Vagina (tissue), 2 donors: ENCODE results near the gene CYP46A1. TPM values are rescaled to one million over a fixed set of nuclear protein-coding genes. Genes with fewer than 3 reads are reported as not detected.

Experiments used
- DNase-seq, 2 donors: peaks; one replicate each; pipeline ENCODE4 v3.0.0-alpha.2; 2017; ENCODE audit errors: extremely low spot score in 2 of 2
- H3K27ac ChIP-seq: fragments of 200-600 bp; sonication (generic); one replicate; pipeline ENCODE4 v1.5.1; 2019
- H3K27me3 ChIP-seq: fragments of 200-600 bp; sonication (generic); one replicate; pipeline ENCODE4 v1.5.1; 2019
- H3K36me3 ChIP-seq, 2 donors: fragments of 200-600 bp; sonication (generic); one replicate each; pipeline ENCODE4 v1.5.1; 2017 to 2019
- H3K4me1 ChIP-seq: fragments of 200-600 bp; sonication (generic); one replicate; pipeline ENCODE4 v1.5.1; 2019
- H3K4me3 ChIP-seq, 2 donors: fragments of 200-600 bp; sonication (generic); 1 replicate in 1 of 2; 2 replicates in 1 of 2; pipeline ENCODE4 v1.5.1; 2016 to 2019
- H3K9me3 ChIP-seq: fragments of 200-600 bp; sonication (generic); one replicate; pipeline ENCODE4 v1.5.1; 2019
- CTCF ChIP-seq, 3 experiments: fragments of 450-650 bp in 2 of 3; fragments of 200-600 bp in 1 of 3; sonication (generic) in 1 of 3; IDR thresholded peaks; one replicate each; pipeline ENCODE4 v1.5.1; 2017 to 2019; ENCODE audit warnings: antibody characterized with exemption in 3 of 3, mild to moderate bottlenecking in 2 of 3, moderate library complexity in 2 of 3
- POLR2A ChIP-seq, 2 donors: fragments of 450-650 bp; IDR thresholded peaks; one replicate each; pipeline ENCODE4 v1.6.1; 2017; ENCODE audit warnings: antibody characterized with exemption in 2 of 2, mild to moderate bottlenecking in 2 of 2, moderate library complexity in 2 of 2
- POLR2AphosphoS5 ChIP-seq, 2 donors: sonication (generic); formaldehyde crosslinking; IDR thresholded peaks; one replicate each; pipeline ENCODE4 v1.9.0; 2017; ENCODE audit warnings: antibody characterized with exemption in 2 of 2, mild to moderate bottlenecking in 2 of 2, low read depth in 1 of 2; ENCODE audit not compliant: insufficient read depth in 1 of 2
- intact Hi-C: fragments of 100-400 bp; cut with DNase I; formaldehyde crosslinking; loops from one replicate; pipeline ENCODE4 v1.15.1; 2023
- total RNA-seq: library from RNA; depleted of rRNA; stranded (reverse); fragments of >200 nt; gene quantifications from one replicate; pipeline ENCODE4 v1.2.3, GENCODE V29; 2016

Gene CYP46A1
- total RNA-seq, 1 donor from 2014 or later = 1.2 TPM

DNA sequence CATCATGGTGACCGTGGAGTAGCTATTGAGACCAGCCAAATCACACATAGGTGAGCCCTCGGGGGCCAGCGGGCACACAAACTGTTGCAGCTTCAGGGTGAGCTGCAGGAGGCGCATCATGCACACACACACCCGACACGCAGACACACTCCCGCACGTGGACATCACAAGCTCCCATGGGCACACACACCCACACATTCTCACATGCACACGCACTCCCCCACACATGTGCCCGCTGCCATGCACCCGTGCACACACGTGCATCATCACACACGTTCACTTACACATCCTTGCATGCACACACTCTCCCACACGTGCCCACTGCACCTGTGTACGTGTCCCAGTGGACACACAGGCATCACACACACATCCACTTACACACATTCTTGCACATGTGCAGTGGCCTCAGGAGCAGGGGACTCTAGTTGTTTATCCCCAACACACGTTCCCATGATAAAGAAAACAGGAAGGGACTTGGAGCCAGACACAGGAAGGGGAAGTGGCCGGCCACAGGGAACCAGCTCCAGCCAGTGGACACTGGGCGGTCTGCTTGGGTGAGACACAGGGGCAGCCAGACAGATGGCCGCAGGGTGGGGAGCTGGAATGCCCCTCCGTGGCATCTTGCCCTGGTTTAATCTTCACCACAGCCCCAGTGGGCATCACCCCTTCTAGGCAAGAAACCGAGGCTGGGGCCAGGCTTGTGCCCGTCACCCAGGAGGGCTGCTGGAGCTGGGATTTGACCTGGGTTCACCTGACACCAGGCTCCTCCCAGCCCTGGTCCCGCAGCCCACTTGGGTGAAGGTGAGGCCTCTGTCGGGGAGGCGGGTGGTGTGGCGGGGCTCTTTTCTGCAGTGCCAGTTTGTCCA is 49.7 kb downstream of the CYP46A1 start:
- intact Hi-C loops = no loop called here
- DNase-seq = peak in 1 of 2 donors; percentile 85
- H3K27me3 ChIP-seq = no peaks in the 10 kb centered on the region

GRCh38 chr14:99734406-99735051 is 50.4 kb downstream of the CYP46A1 start:
- H3K9me3 ChIP-seq = no peaks in the 10 kb centered on the region
- intact Hi-C loops = no loop called here
- no peaks in the 10 kb centered on the region for H3K27me3 ChIP-seq
- no peak for DNase-seq
- peaks cover 47% of the 10 kb centered on the region for H3K4me1 ChIP-seq
- no peak overlapping the region for H3K4me3 ChIP-seq
- H3K36me3 ChIP-seq = no peaks in the 10 kb centered on the region
- H3K27ac ChIP-seq = no peak overlapping the region
- TF ChIP-seq POLR2AphosphoS5 (IDR thresholded peaks at IDR 0.05; ENCODE audit: insufficient read depth in 1 of 2, low read depth in 1 of 2) (no peak), CTCF (IDR thresholded peaks at IDR 0.05) (no peak), POLR2A (IDR thresholded peaks at IDR 0.05) (no peak)

More for the DNA sequence above, 49.7 kb downstream of the CYP46A1 start:
- Histone ChIP-seq H3K4me3 (no peak overlapping the region), H3K36me3 (no peaks in the 10 kb centered on the region), H3K9me3 (no peaks in the 10 kb centered on the region), H3K27ac (no peak overlapping the region), H3K4me1 (peaks cover 47% of the 10 kb centered on the region)
- TF ChIP-seq POLR2AphosphoS5 (IDR thresholded peaks at IDR 0.05; ENCODE audit: insufficient read depth in 1 of 2, low read depth in 1 of 2) (peak in 1 of 2 donors; percentile 10), CTCF (IDR thresholded peaks at IDR 0.05) (no peak), POLR2A (IDR thresholded peaks at IDR 0.05) (no peak)

GRCh38 chr14:99735189-99736135 is 51.4 kb downstream of the CYP46A1 start:
- H3K9me3 ChIP-seq = no peaks in the 10 kb centered on the region
- H3K4me1 ChIP-seq = peaks cover 41% of the 10 kb centered on the region
- no peaks in the 10 kb centered on the region for H3K36me3 ChIP-seq
- intact Hi-C loops = no loop called here
- H3K4me3 ChIP-seq = no peak overlapping the region
- H3K27ac ChIP-seq = no peak overlapping the region
- H3K27me3 ChIP-seq = no peaks in the 10 kb centered on the region
- TF ChIP-seq CTCF (IDR thresholded peaks at IDR 0.05) (no peak), POLR2A (IDR thresholded peaks at IDR 0.05) (no peak), POLR2AphosphoS5 (IDR thresholded peaks at IDR 0.05; ENCODE audit: insufficient read depth in 1 of 2, low read depth in 1 of 2) (no peak)
- DNase-seq = no peak

- peak overlapping the region; percentile 61 for H3K27ac ChIP-seq
- H3K4me3 ChIP-seq = peak overlapping the region; percentile 46 to 55
- no peak for DNase-seq
- H3K27me3 ChIP-seq = no peaks in the 10 kb centered on the region
- H3K9me3 ChIP-seq = no peaks in the 10 kb centered on the region
- TF ChIP-seq CTCF (IDR thresholded peaks at IDR 0.05) (no peak), POLR2A (IDR thresholded peaks at IDR 0.05) (no peak), POLR2AphosphoS5 (IDR thresholded peaks at IDR 0.05; ENCODE audit: insufficient read depth in 1 of 2, low read depth in 1 of 2) (no peak)
- peaks cover 27% of the 10 kb centered on the region for H3K4me1 ChIP-seq
- H3K36me3 ChIP-seq = no peaks in the 10 kb centered on the region
- intact Hi-C loops = no loop called here
These were observed 52.7 kb downstream of the CYP46A1 start for GRCh38 chr14:99736603-99737371.
